Stimulated activated CD4-positive, alpha-beta T cell treated with anti-CD3 and anti-CD28 coated beads, Interleukin-1b, Interleukin-23, amount 100 ng/mL, for 1 hour (primary cell): Measurements from ENCODE around the gene CTIF.

Source experiments
- DNase-seq, 2 donors: peaks; one replicate each; pipeline ENCODE4 v3.0.0-alpha.2; 2020; ENCODE audit warnings: low read depth in 2 of 2

CTIF gene

GRCh38 chr18:48574667-48575300 is 36.0 kb downstream of the CTIF start:
- DNase-seq, result no peak

- DNase-seq, result no peak
Observed at GRCh38 chr18:48575301-48575657, 36.4 kb downstream of the CTIF start.

DNA sequence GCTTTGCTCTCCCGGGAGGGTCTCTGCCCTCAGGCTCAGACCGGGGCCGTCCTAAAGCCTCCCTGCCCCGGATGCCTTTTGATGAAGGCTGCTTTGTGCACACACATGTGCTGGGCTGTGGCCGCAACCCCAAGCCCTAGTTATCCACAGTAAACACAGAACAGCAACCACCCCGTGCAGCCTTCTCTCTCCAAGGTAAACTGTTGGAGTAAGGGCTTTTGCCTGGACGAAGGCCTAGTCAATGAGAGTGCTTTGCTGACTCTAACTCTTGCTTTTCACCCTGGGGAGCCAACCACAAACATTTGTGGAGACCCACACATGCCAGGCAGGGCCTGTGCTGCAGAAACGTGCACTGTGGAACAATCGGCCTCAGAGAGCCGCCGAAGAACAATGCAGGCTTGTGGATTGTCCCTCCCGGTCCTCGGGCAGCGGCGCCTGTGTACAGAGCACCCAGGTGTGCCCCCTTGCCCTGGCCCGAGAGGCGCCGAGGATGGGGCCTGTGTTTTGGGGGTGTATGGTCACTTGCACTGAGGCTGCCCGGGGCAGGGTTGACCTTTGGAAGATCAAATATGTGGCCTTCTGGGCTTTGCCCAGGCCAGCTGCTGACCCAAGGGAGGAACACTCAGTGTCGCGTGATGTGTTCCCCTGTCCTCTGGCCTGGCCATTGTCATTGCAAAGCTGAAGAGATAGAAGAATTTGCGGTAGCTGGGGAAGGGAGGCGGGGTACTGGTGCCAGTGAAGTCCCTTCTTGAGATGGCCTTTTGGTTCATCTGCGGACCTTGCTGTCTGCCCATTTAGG is 37.0 kb downstream of the CTIF start:
- DNase-seq, result no peak

DNA sequence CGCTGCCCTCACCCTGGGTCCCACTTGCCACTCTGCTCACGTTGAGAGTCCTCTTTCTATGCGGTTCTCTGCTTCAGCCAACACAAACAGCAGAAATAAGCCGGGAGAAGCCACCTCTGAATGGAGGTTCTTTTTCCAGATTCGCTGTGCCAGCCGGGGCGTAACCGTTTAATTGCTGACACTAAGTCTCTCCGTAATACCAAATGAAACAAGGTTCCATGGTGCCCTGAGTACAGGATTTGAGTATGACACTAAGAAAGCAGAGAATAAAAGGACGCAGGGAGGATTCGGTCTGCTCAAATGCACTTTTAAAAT is 37.6 kb downstream of the CTIF start:
- DNase-seq, result no peak

- no peak for DNase-seq
Observed at GRCh38 chr18:48577478-48578190, 38.8 kb downstream of the CTIF start.

GRCh38 chr18:48578289-48578688 is 39.5 kb downstream of the CTIF start:
- no peak for DNase-seq

GRCh38 chr18:48580066-48580465 is 41.2 kb downstream of the CTIF start:
- DNase-seq, result no peak

- no peak for DNase-seq
Observed at GRCh38 chr18:48580782-48581181, 42.0 kb downstream of the CTIF start.

GRCh38 chr18:48581206-48581605 is 42.4 kb downstream of the CTIF start:
- no peak for DNase-seq

- DNase-seq, result no peak
Observed at GRCh38 chr18:48581941-48582340, 43.1 kb downstream of the CTIF start.

- no peak for DNase-seq
Observed at GRCh38 chr18:48582946-48583345, 44.1 kb downstream of the CTIF start.

DNA sequence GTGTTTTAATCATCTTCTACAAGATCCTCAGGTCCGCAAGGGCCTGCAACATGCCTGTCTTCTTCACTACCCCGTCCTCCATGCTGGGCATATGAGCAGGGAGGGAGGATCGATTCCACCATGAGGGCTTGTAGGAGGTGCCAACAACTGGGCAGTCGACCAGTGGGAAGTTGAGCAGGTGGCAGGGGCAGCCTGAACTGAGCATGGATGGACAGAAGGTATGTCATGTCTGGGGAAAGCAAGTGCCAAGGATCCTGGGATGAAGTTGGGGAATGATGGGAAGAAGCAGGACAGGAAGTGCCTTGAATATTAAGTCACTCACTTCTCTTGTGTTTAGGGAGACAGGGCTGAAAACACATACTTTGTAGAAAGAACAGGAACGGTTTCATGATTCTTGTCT is 44.7 kb downstream of the CTIF start:
- no peak for DNase-seq

GRCh38 chr18:48589797-48590519 is 51.1 kb downstream of the CTIF start:
- no peak for DNase-seq

- DNase-seq, result no peak
Observed at GRCh38 chr18:48590678-48591077, 51.8 kb downstream of the CTIF start.

DNA sequence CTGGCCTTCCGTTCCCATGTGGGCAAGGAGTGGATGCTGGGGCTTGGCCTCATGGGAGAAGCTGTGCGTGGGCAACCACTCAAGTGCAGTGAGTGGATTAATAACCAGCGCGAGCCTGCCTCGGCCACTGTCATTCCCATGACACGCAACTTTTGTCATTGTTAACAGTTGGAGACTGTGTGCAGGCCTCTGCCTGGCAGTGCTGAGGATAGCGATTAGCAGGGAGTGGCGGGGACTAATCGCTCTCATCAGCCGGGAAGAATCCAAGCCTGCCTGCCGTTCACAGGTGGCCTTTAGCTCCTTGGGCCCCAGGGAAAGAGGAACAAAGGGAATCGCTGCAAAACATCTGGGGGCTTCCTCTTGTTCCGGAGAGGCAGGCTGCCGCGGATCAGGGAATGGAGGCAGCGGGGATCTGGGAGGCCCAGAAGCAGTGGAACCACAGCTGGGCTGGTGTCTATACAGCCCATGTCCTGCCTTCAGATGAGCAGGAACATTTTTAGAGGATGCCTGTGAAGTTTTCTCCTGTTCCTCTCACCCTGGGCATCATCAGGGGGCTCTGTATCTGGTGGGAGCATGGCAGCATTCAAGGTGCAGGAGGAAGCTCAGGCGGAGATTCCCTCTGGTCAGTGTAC is 53.8 kb downstream of the CTIF start:
- DNase-seq, result no peak

- no peak for DNase-seq
Observed at GRCh38 chr18:48594471-48595094, 55.8 kb downstream of the CTIF start.

- DNase-seq, result no peak
Observed at GRCh38 chr18:48595703-48596218, 56.9 kb downstream of the CTIF start.

GRCh38 chr18:48597110-48597509 is 58.3 kb downstream of the CTIF start:
- no peak for DNase-seq

- no peak for DNase-seq
Observed at GRCh38 chr18:48597671-48598070, 58.8 kb downstream of the CTIF start.

DNA sequence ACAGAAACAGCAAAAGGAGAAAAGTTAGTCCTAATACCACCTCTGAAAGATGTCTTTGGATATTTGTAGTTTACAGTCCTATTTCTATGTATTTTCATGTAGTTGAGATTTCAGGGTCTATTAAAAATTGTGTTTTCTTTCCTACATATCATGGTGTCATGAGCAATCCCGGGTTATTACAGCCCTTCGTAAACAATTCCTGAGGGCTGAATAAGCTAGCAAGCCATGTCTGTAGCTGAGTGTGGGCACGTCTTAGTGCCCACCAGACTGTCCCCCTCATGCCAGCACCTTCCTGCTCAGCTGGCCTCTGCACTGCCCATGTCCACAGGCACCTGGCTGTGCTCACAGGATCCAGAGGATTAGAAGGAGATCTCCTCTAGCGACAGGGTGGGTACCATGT is 60.6 kb downstream of the CTIF start:
- no peak for DNase-seq

DNA sequence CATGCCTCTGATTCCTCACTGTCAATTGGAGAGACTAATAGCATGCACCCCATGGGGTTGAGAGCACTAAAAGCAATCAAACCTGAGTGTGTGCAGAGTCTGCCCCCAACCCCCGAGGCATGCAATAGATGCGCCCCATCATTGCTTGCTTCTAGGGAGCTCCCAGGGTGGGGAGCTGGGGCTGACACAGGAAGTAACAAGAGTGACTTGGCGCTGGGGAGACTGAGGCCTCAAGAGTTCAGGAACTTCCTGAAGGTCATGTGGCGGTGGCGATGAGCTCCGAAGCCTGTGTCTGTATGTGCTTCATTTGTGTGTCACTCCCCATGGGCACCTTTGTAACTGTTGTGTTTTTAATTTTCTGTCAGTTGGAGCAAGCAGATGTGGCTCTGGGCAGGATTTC is 61.2 kb downstream of the CTIF start:
- DNase-seq, result no peak
